Measurements from ENCODE around the gene CHRND.
"Not testable (repeated sequence)": the region's sequence is repeated elsewhere in the genome, so short reads cannot be mapped to it uniquely, and the experiment has no call there.

Gene CHRND

DNA sequence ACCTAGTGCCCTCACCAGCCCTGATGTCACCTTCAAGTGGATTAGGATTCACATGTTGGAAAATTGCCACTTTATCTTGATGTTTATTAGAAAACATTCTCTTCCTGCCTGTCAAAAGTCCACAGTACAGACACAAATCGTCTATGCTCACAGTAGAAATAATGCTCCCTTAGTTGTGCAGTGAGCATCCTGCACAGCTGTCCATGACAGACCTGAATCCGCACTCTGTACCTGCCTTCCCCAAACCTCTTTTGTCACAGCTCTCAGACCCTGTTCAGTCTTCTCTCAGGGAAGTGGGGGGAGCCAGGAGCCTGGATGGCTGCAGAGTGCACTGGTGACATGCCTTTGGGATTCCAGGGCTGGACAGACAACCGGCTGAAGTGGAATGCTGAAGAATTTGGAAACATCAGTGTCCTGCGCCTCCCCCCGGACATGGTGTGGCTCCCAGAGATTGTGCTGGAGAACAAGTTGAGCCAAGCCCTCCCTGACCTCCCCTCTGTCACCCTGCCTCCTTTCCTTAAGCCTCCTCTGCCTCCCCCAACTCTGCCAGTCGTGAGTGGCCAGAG, 2.0 kb downstream of the CHRND start:
- DNase-seq (ENCODE audit: low read depth): no peak

- DNase-seq (ENCODE audit: low read depth): no peak
These were observed 2.9 kb downstream of the CHRND start for GRCh38 chr2:232528746-232529460.

GRCh38 chr2:232529806-232530547, 4.0 kb downstream of the CHRND start:
- DNase-seq (ENCODE audit: low read depth): no peak

GRCh38 chr2:232530626-232531260, 4.8 kb downstream of the CHRND start:
- DNase-seq (ENCODE audit: low read depth): no peak

- no peak for DNase-seq (ENCODE audit: low read depth)
These were observed 6.5 kb downstream of the CHRND start for GRCh38 chr2:232532419-232532818.

DNA sequence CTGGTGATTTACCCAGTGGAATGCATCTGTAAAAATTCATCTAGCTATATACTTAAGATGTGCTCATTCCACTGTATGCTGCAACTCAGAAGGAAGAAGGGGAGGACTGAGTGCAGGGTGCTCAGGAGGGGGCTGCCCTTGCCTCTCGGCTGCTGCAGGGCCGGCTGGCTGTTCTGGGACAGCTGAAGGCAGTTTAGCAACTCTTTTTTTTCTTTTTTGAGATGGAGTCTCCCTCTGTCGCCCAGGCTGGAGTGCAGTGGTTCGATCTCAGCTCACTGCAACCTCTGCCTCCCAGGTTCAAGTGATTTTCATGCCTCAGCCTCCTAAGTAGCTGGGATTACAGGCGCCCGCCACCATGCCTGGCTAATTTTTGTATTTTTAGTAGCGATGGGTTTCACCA, 6.9 kb downstream of the CHRND start:
- not testable (repeated sequence) for DNase-seq (ENCODE audit: low read depth)

DNA sequence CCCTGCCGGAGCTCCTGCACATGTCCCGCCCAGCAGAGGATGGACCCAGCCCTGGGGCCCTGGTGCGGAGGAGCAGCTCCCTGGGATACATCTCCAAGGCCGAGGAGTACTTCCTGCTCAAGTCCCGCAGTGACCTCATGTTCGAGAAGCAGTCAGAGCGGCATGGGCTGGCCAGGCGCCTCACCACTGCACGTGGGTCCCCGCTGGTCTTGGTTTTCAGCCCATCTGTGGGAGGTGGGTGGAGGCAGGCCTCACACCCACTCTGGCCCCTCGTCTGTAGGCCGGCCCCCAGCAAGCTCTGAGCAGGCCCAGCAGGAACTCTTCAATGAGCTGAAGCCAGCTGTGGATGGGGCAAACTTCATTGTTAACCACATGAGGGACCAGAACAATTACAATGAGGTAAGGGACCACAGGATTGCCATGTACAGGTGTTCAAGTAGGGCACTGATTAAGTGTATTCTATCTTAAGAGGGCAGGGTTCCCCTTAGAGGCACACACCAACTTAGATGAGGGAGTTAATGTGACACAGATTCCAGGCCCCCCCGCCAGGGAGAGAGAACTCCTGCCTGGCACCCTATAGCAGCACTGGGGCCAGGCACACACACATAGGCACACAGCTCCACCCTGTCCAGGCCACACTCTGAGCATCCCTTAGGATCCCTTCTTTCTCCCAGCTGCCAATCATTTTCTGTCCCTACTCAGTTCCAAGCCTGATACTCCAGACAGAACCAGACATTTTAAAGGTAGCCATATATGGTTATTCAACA, 8.2 kb downstream of the CHRND start:
- no peak for DNase-seq (ENCODE audit: low read depth)

GRCh38 chr2:232534940-232535651, 9.1 kb downstream of the CHRND start:
- DNase-seq (ENCODE audit: low read depth): no peak

DNA sequence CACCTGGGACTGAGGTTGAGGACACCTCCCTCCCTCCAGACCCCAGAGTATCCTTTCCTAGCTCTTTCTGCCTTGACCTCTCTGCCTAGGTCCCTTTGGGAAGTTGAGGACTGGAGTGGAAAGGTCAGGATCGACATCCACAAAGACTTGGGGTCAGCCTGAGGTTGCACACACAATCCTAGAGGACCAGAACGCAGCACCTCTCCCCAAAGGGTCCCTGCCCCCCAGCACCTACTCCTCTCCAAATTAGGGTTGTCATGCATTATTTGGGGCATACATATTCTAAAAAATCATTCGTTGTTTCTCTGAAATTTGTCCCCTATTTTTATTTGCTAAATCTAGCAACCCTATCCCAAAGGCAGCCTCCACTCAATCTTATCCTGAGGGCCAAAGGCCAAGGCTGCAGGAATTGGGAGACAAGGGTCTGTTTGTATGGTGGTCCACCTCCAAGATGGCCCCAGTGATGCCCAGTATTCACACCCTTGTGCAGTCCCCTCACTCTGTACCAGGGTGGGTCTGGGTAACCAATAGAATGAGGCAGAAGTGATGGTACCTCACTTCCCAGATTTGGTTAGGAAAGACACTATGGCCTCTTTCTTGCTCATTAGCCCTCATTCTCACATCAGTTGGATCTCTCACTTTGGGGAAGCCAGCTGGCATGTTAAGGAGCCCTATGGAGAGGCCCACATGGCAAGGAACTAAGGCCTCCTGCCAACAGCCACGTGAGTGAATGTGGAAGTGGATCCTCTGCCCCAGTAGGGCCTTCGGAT, 10.0 kb downstream of the CHRND start:
- no peak for DNase-seq (ENCODE audit: low read depth)

DNA sequence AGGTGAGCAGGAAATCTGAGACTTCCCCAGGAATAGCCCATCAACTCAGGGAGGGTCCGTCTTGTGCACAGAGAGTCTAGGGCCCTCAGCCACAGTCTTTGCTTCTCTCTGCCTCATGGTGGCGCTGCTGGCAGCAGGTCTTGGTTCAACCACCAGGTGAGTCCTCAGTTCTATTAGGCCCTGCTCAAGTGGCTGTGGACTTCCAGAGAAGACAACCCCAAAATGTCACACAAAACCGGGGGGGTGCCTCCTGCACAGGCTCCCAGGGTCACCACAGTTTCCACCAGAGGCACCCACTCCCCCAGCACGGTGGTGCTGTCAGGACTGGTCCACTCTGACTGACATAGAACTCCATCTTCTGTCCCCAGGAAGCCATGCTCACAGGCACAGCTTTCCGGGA, 11.1 kb downstream of the CHRND start:
- DNase-seq (ENCODE audit: low read depth): no peak

DNA sequence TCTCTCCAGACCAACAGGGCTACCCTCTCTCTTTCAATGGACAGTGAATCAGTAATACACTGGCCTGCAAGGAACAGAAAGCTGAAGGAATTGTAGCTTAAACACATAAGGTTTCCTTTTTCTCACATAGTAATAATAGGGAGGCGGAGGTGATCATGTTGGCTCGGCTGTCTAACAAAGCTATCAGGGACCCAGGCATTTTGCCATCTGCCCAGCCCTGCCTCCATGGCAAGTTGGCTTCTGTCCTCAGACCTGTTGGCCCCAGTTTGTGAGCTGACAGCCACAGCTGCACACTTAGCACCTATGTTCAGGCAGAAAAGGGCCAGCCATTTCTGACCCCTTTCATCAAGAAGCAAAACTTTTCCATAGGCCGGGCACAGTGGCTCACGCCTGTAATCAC, 11.5 kb downstream of the CHRND start:
- no peak for DNase-seq (ENCODE audit: low read depth)

DNA sequence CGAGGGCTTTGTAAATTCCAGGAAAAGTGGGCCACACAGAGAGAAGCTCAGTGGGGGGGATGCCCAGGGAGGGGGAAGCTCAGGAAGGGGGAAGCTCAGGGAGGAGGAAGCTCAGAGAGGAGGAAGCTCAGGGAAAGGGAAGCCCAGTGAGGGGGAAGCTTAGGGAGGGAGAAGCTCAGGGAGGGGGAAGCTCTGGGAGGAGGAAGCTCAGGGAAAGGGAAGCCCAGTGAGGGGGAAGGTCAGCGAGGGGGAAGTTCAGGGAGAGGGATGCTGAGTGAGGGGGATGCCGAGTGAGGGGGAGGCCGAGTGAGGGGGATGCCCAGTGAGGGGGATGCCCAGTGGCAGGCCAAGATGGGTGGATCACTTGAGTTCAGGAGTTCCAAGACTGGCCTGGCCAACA, 12.7 kb downstream of the CHRND start:
- no peak for DNase-seq (ENCODE audit: low read depth)

- no peak for DNase-seq (ENCODE audit: low read depth)
These were observed 13.6 kb downstream of the CHRND start, which contains the start of gene CHRNG for GRCh38 chr2:232539298-232540231. TSS of gene CHRNG (plus strand) at chr2:232539692. CDS start at chr2:232539748, 56 bp downstream.

DNA sequence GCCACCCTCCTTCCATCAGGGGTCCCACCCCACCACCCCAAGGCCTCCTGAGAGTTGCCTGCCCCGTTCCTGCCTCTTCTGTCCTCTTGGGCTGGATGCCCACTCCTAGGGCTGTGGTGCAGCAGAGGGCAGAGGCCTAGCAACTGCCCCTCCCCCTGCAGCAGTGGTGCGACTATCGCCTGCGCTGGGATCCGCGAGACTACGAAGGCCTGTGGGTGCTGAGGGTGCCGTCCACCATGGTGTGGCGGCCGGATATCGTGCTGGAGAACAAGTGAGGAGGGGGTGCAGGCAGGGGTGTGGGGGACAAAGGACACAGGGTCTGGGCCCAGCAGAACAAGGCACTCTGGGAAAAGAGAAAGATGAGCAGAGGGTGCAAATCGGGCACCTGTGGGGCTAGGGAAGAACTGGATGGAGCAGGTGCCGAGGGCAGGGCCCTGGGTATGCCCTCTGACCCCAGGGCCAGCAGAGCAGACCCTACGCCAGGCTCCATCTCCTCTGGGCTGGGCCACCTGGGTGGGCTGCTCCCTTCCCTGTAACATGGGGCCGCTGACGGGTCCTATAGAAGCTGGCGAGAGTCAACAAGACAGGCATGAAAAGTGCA, 14.6 kb downstream of the CHRND start:
- no peak for DNase-seq (ENCODE audit: low read depth)

GRCh38 chr2:232541195-232541960, 15.4 kb downstream of the CHRND start:
- DNase-seq (ENCODE audit: low read depth): no peak

- DNase-seq (ENCODE audit: low read depth): no peak
These were observed 16.2 kb downstream of the CHRND start for GRCh38 chr2:232541961-232542714.

DNA sequence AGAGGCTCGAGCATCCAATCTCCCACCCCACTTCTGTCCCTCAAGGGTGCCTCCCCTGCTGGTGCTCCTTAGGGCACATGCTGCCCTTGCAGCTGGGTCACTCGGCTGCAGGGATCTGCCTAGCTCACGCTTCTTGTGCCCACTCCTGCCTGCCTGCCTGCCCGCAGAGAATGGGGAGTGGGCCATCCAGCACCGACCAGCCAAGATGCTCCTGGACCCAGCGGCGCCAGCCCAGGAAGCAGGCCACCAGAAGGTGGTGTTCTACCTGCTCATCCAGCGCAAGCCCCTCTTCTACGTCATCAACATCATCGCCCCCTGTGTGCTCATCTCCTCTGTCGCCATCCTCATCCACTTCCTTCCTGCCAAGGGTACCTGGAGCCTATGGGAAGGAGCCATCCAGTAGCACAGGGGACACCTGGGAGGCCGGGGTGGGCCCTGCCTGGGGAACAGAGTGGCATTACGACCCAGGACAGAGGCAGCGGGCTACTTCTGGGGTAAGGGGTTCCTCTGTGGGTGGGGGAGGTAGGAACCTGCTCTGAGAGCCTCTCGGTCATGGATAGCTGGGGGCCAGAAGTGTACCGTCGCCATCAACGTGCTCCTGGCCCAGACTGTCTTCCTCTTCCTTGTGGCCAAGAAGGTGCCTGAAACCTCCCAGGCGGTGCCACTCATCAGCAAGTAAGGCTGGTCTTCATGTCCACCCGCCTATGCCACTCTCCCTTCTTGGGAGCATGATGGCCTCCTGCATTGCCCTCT, 16.9 kb downstream of the CHRND start:
- DNase-seq (ENCODE audit: low read depth): no peak

All from activated T-cell treated with anti-CD3 and anti-CD28 coated beads for 48 hours (primary cell).